ENCODE measurements around the gene TMEM273.

The TMEM273 gene

GRCh38 chr10:49150426-49150825 is 37.8 kb downstream of the TMEM273 start:
- no peak overlapping the region for H3K4me2 ChIP-seq (ENCODE audit: insufficient read depth, low read length, poor library complexity, severe bottlenecking)
- H2BK12ac ChIP-seq (ENCODE audit: low read length) = no peak overlapping the region
- H4K91ac ChIP-seq (ENCODE audit: low read depth, low read length, poor library complexity) = no peak overlapping the region
- H2AFZ ChIP-seq (ENCODE audit: low read length) = no peak overlapping the region
- no peaks in the 10 kb centered on the region for H3K4me1 ChIP-seq (ENCODE audit: control insufficient read depth in 2 of 2, insufficient read depth in 1 of 2, low read depth in 1 of 2, low read length in 2 of 2)
- H3K27ac ChIP-seq (replicated peaks; ENCODE audit: low read length) = no peak overlapping the region
- H2BK120ac ChIP-seq (ENCODE audit: low read depth, low read length) = no peak overlapping the region
- DNase-seq (ENCODE audit: low spot score) = no peak
- H2AK5ac ChIP-seq (ENCODE audit: low read depth, low read length) = no peak overlapping the region
- no CpG with 5 or more reads among the region's 5 CpGs for WGBS, 2 donors (ENCODE audit: extremely low coverage in 2 of 2, insufficient read length in 2 of 2, insufficient replicate concordance in 1 of 2)
- peaks cover 0 to 2% of the 10 kb centered on the region in 2 donors for H3K9me3 ChIP-seq (replicated peaks in 1 of 2; ENCODE audit: control insufficient read depth in 2 of 2, insufficient read depth in 1 of 2, low read depth in 1 of 2, low read length in 2 of 2)
- H2BK15ac ChIP-seq (ENCODE audit: low read length) = no peak overlapping the region
- no peak overlapping the region for H3K18ac ChIP-seq (ENCODE audit: low read length)
- no peak overlapping the region for H3K14ac ChIP-seq (ENCODE audit: low read length)
- no peak overlapping the region for H2BK5ac ChIP-seq (ENCODE audit: low read length)
- H3K4ac ChIP-seq (ENCODE audit: low read length) = no peak overlapping the region
- H3K23ac ChIP-seq (ENCODE audit: low read depth, low read length, poor library complexity) = no peak overlapping the region
- H3K9ac ChIP-seq (ENCODE audit: low read depth, low read length, poor library complexity) = no peak overlapping the region
- no peak overlapping the region for H4K8ac ChIP-seq (ENCODE audit: low read depth, low read length)
- H3K36me3 ChIP-seq (replicated peaks in 1 of 2; ENCODE audit: control insufficient read depth in 2 of 2, insufficient read depth in 2 of 2, low read length in 2 of 2) = no peaks in the 10 kb centered on the region
- H3K79me1 ChIP-seq (ENCODE audit: low read depth, low read length) = no peaks in the 10 kb centered on the region
- no peak overlapping the region for H3K4me3 ChIP-seq (ENCODE audit: low read length in 2 of 2)
- H3K27me3 ChIP-seq (ENCODE audit: control insufficient read depth in 3 of 3, insufficient read depth in 3 of 3, low read depth in 1 of 3, low read length in 3 of 3) = peaks cover 0 to 11% (median 0%) of the 10 kb centered on the region in 3 experiments

- Histone ChIP-seq H3K36me3 (replicated peaks in 1 of 2; ENCODE audit: control insufficient read depth in 2 of 2, insufficient read depth in 2 of 2, low read length in 2 of 2) (no peaks in the 10 kb centered on the region), H2BK120ac (ENCODE audit: low read depth, low read length) (no peak overlapping the region), H4K8ac (ENCODE audit: low read depth, low read length) (no peak overlapping the region), H3K4me3 (ENCODE audit: low read length in 2 of 2) (no peak overlapping the region), H3K23ac (ENCODE audit: low read depth, low read length, poor library complexity) (no peak overlapping the region), H2BK5ac (ENCODE audit: low read length) (no peak overlapping the region), H2AFZ (ENCODE audit: low read length) (no peak overlapping the region), H3K4me1 (ENCODE audit: control insufficient read depth in 2 of 2, insufficient read depth in 1 of 2, low read depth in 1 of 2, low read length in 2 of 2) (no peaks in the 10 kb centered on the region), H3K27me3 (ENCODE audit: control insufficient read depth in 3 of 3, insufficient read depth in 3 of 3, low read depth in 1 of 3, low read length in 3 of 3) (peaks cover 0 to 7% (median 0%) of the 10 kb centered on the region in 3 experiments), H3K9ac (ENCODE audit: low read depth, low read length, poor library complexity) (no peak overlapping the region), H3K27ac (replicated peaks; ENCODE audit: low read length) (no peak overlapping the region), H3K79me1 (ENCODE audit: low read depth, low read length) (no peaks in the 10 kb centered on the region), H4K91ac (ENCODE audit: low read depth, low read length, poor library complexity) (no peak overlapping the region), H2AK5ac (ENCODE audit: low read depth, low read length) (no peak overlapping the region), H2BK15ac (ENCODE audit: low read length) (no peak overlapping the region), H3K4ac (ENCODE audit: low read length) (no peak overlapping the region), H3K4me2 (ENCODE audit: insufficient read depth, low read length, poor library complexity, severe bottlenecking) (no peak overlapping the region), H3K14ac (ENCODE audit: low read length) (no peak overlapping the region), H3K9me3 (replicated peaks in 1 of 2; ENCODE audit: control insufficient read depth in 2 of 2, insufficient read depth in 1 of 2, low read depth in 1 of 2, low read length in 2 of 2) (peaks cover 0 to 2% of the 10 kb centered on the region in 2 donors), H2BK12ac (ENCODE audit: low read length) (no peak overlapping the region), H3K18ac (ENCODE audit: low read length) (no peak overlapping the region)
- DNase-seq (ENCODE audit: low spot score) = no peak
- no CpG with 5 or more reads among the region's 3 CpGs for WGBS, 2 donors (ENCODE audit: extremely low coverage in 2 of 2, insufficient read length in 2 of 2, insufficient replicate concordance in 1 of 2)
Measured at GRCh38 chr10:49149881-49150280, 38.3 kb downstream of the TMEM273 start.

- DNase-seq (ENCODE audit: low spot score) = no peak
Measured at GRCh38 chr10:49144058-49144720, 44.0 kb downstream of the TMEM273 start.

GRCh38 chr10:49143249-49143648 is 44.9 kb downstream of the TMEM273 start:
- no peak overlapping the region for H4K91ac ChIP-seq (ENCODE audit: low read depth, low read length, poor library complexity)
- no peak for DNase-seq (ENCODE audit: low spot score)
- no peak overlapping the region for H3K4me3 ChIP-seq (ENCODE audit: low read length in 2 of 2)
- H2AFZ ChIP-seq (ENCODE audit: low read length) = no peak overlapping the region
- H3K27me3 ChIP-seq (ENCODE audit: control insufficient read depth in 3 of 3, insufficient read depth in 3 of 3, low read depth in 1 of 3, low read length in 3 of 3) = no peaks in the 10 kb centered on the region
- peaks cover 0 to 2% of the 10 kb centered on the region in 2 donors for H3K9me3 ChIP-seq (replicated peaks in 1 of 2; ENCODE audit: control insufficient read depth in 2 of 2, insufficient read depth in 1 of 2, low read depth in 1 of 2, low read length in 2 of 2)
- no peak overlapping the region for H2BK120ac ChIP-seq (ENCODE audit: low read depth, low read length)
- H3K79me1 ChIP-seq (ENCODE audit: low read depth, low read length) = no peaks in the 10 kb centered on the region
- H3K4ac ChIP-seq (ENCODE audit: low read length) = no peak overlapping the region
- H3K14ac ChIP-seq (ENCODE audit: low read length) = no peak overlapping the region
- H3K27ac ChIP-seq (replicated peaks; ENCODE audit: low read length) = no peak overlapping the region
- H2AK5ac ChIP-seq (ENCODE audit: low read depth, low read length) = no peak overlapping the region
- H2BK5ac ChIP-seq (ENCODE audit: low read length) = no peak overlapping the region
- no peaks in the 10 kb centered on the region for H3K36me3 ChIP-seq (replicated peaks in 1 of 2; ENCODE audit: control insufficient read depth in 2 of 2, insufficient read depth in 2 of 2, low read length in 2 of 2)
- H3K23ac ChIP-seq (ENCODE audit: low read depth, low read length, poor library complexity) = no peak overlapping the region
- no peak overlapping the region for H2BK15ac ChIP-seq (ENCODE audit: low read length)
- no peak overlapping the region for H3K18ac ChIP-seq (ENCODE audit: low read length)
- H2BK12ac ChIP-seq (ENCODE audit: low read length) = no peak overlapping the region
- no peaks in the 10 kb centered on the region for H3K4me1 ChIP-seq (ENCODE audit: control insufficient read depth in 2 of 2, insufficient read depth in 1 of 2, low read depth in 1 of 2, low read length in 2 of 2)
- H4K8ac ChIP-seq (ENCODE audit: low read depth, low read length) = no peak overlapping the region
- no peak overlapping the region for H3K9ac ChIP-seq (ENCODE audit: low read depth, low read length, poor library complexity)
- H3K4me2 ChIP-seq (ENCODE audit: insufficient read depth, low read length, poor library complexity, severe bottlenecking) = no peak overlapping the region

More at GRCh38 chr10:49144058-49144720, 44.0 kb downstream of the TMEM273 start:
- no peak overlapping the region for H3K4me2 ChIP-seq (ENCODE audit: insufficient read depth, low read length, poor library complexity, severe bottlenecking)
- no peak overlapping the region for H3K18ac ChIP-seq (ENCODE audit: low read length)
- no peak overlapping the region for H3K27ac ChIP-seq (replicated peaks; ENCODE audit: low read length)
- H3K27me3 ChIP-seq (ENCODE audit: control insufficient read depth in 3 of 3, insufficient read depth in 3 of 3, low read depth in 1 of 3, low read length in 3 of 3) = no peaks in the 10 kb centered on the region
- no peak overlapping the region for H3K14ac ChIP-seq (ENCODE audit: low read length)
- H2BK12ac ChIP-seq (ENCODE audit: low read length) = no peak overlapping the region
- no peak overlapping the region for H3K9ac ChIP-seq (ENCODE audit: low read depth, low read length, poor library complexity)
- H3K4ac ChIP-seq (ENCODE audit: low read length) = no peak overlapping the region
- no peak overlapping the region for H2AK5ac ChIP-seq (ENCODE audit: low read depth, low read length)
- no peak overlapping the region for H2BK5ac ChIP-seq (ENCODE audit: low read length)
- no CpG with 5 or more reads among the region's 2 CpGs for WGBS, 2 donors (ENCODE audit: extremely low coverage in 2 of 2, insufficient read length in 2 of 2, insufficient replicate concordance in 1 of 2)
- H2BK120ac ChIP-seq (ENCODE audit: low read depth, low read length) = no peak overlapping the region
- no peaks in the 10 kb centered on the region for H3K79me1 ChIP-seq (ENCODE audit: low read depth, low read length)
- no peak overlapping the region for H2BK15ac ChIP-seq (ENCODE audit: low read length)
- H2AFZ ChIP-seq (ENCODE audit: low read length) = no peak overlapping the region
- no peak overlapping the region for H4K91ac ChIP-seq (ENCODE audit: low read depth, low read length, poor library complexity)
- no peaks in the 10 kb centered on the region for H3K4me1 ChIP-seq (ENCODE audit: control insufficient read depth in 2 of 2, insufficient read depth in 1 of 2, low read depth in 1 of 2, low read length in 2 of 2)
- peaks cover 0 to 2% of the 10 kb centered on the region in 2 donors for H3K9me3 ChIP-seq (replicated peaks in 1 of 2; ENCODE audit: control insufficient read depth in 2 of 2, insufficient read depth in 1 of 2, low read depth in 1 of 2, low read length in 2 of 2)
- H3K4me3 ChIP-seq (ENCODE audit: low read length in 2 of 2) = no peak overlapping the region
- no peak overlapping the region for H4K8ac ChIP-seq (ENCODE audit: low read depth, low read length)
- H3K23ac ChIP-seq (ENCODE audit: low read depth, low read length, poor library complexity) = no peak overlapping the region
- no peaks in the 10 kb centered on the region for H3K36me3 ChIP-seq (replicated peaks in 1 of 2; ENCODE audit: control insufficient read depth in 2 of 2, insufficient read depth in 2 of 2, low read length in 2 of 2)

Data from neuronal stem cell (in vitro differentiated cells).